AG08396 (cell line): ENCODE data around the gene TCP11L1.
"Not testable (repeated sequence)": the region's sequence is repeated elsewhere in the genome, so short reads cannot be mapped to it uniquely, and the experiment has no call there.

Experiments used
- DNase-seq: peaks from one replicate; pipeline ENCODE4 v3.0.0; 2012; ENCODE audit warnings: low spot score, mixed read lengths

The TCP11L1 gene

GRCh38 chr11:33065445-33066178 lies 26.2 kb downstream of the TCP11L1 start:
- peak; percentile 62 for DNase-seq

- no peak for DNase-seq
Measured at GRCh38 chr11:33067294-33067693, 27.9 kb downstream of the TCP11L1 start.

GRCh38 chr11:33068611-33069340 lies 29.4 kb downstream of the TCP11L1 start:
- DNase-seq, result no peak

- DNase-seq, result no peak
Measured at GRCh38 chr11:33072465-33072864, 33.1 kb downstream of the TCP11L1 start.

- DNase-seq, result no peak
Measured at GRCh38 chr11:33083918-33084317, 44.5 kb downstream of the TCP11L1 start.

GRCh38 chr11:33086017-33086416 lies 46.6 kb downstream of the TCP11L1 start:
- no peak for DNase-seq

- peak; percentile 8 for DNase-seq
Measured at GRCh38 chr11:33089776-33090175, 50.4 kb downstream of the TCP11L1 start.

GRCh38 chr11:33094157-33094556 lies 54.8 kb downstream of the TCP11L1 start:
- DNase-seq, result no peak

- DNase-seq, result no peak
Measured at GRCh38 chr11:33103836-33104235, 64.5 kb downstream of the TCP11L1 start.

GRCh38 chr11:33109294-33109895 lies 70.0 kb downstream of the TCP11L1 start:
- DNase-seq, result no peak

GRCh38 chr11:33110083-33110482 lies 70.7 kb downstream of the TCP11L1 start:
- no peak for DNase-seq

- no peak for DNase-seq
Measured at GRCh38 chr11:33116535-33116934, 77.2 kb downstream of the TCP11L1 start.

GRCh38 chr11:33122696-33123095 lies 83.3 kb downstream of the TCP11L1 start:
- DNase-seq, result not testable (repeated sequence)
